ENCODE results near the gene ZBTB7B. TPM values are rescaled to one million over a fixed set of nuclear protein-coding genes. Genes with fewer than 3 reads are reported as not detected.

ZBTB7B gene
- total RNA-seq, 5 donors from 2014 or later (not counting 1 experiment from before 2014, with no cell fraction given): 39.6 to 68.4 (median 51.7) TPM

- peaks cover 0 to 1% of the 10 kb centered on the region in 2 donors for H3K27me3 Mint-ChIP-seq
- 89% methylated on average over 6 of the region's 11 CpGs for WGBS (ENCODE audit: insufficient coverage)
- peaks cover 0 to 18% of the 10 kb centered on the region in 2 experiments for H3K27me3 ChIP-seq (replicated peaks in 1 of 2; ENCODE audit: control insufficient read depth in 2 of 2, extremely low read depth in 1 of 2, insufficient read depth in 2 of 2, low read length in 1 of 2)
- H3K4me3 Mint-ChIP-seq: no peak overlapping the region
- no peaks in the 10 kb centered on the region for H3K4me1 Mint-ChIP-seq
- ChIA-PET CTCF (no interaction called here), POLR2A (no interaction called here)
- no peaks in the 10 kb centered on the region for H3K9me3 Mint-ChIP-seq
- H3K36me3 Mint-ChIP-seq: no peaks in the 10 kb centered on the region
- H3K4me3 ChIP-seq (ENCODE audit: control insufficient read depth in 1 of 2, extremely low read depth in 1 of 2, low read length in 1 of 2): no peak overlapping the region
- ATAC-seq (replicated peaks in 1 of 4) (no peak), DNase-seq (no peak)
- H3K36me3 ChIP-seq (ENCODE audit: control insufficient read depth in 2 of 2, extremely low read depth in 1 of 2, insufficient read depth in 1 of 2, low read length in 1 of 2): no peaks in the 10 kb centered on the region
- H3K9me3 ChIP-seq: no peaks in the 10 kb centered on the region
- no peak overlapping the region for H3K27ac Mint-ChIP-seq
- no peaks in the 10 kb centered on the region for H3K4me1 ChIP-seq (ENCODE audit: control insufficient read depth in 1 of 2, extremely low read depth in 1 of 2, insufficient read depth in 2 of 2, low read length in 2 of 2)
- H3K27ac ChIP-seq (ENCODE audit: low read length): no peak overlapping the region
Measured at GRCh38 chr1:155030899-155031298, 28.3 kb downstream of the ZBTB7B start.

- 72% methylated on average over 10 of the region's 12 CpGs for WGBS (ENCODE audit: insufficient coverage)
- H3K36me3 ChIP-seq (ENCODE audit: control insufficient read depth in 2 of 2, extremely low read depth in 1 of 2, insufficient read depth in 1 of 2, low read length in 1 of 2): no peaks in the 10 kb centered on the region
- ATAC-seq (replicated peaks in 1 of 4) (no peak), DNase-seq (no peak)
- no peaks in the 10 kb centered on the region for H3K4me1 Mint-ChIP-seq
- no peaks in the 10 kb centered on the region for H3K9me3 Mint-ChIP-seq
- H3K4me3 ChIP-seq (ENCODE audit: control insufficient read depth in 1 of 2, extremely low read depth in 1 of 2, low read length in 1 of 2): no peak overlapping the region
- H3K27me3 ChIP-seq (replicated peaks in 1 of 2; ENCODE audit: control insufficient read depth in 2 of 2, extremely low read depth in 1 of 2, insufficient read depth in 2 of 2, low read length in 1 of 2): peaks cover 0 to 20% of the 10 kb centered on the region in 2 experiments
- H3K9me3 ChIP-seq: no peaks in the 10 kb centered on the region
- H3K27ac ChIP-seq (ENCODE audit: low read length): no peak overlapping the region
- H3K4me3 Mint-ChIP-seq: no peak overlapping the region
- H3K27ac Mint-ChIP-seq: no peak overlapping the region
- H3K36me3 Mint-ChIP-seq: no peaks in the 10 kb centered on the region
- H3K4me1 ChIP-seq (ENCODE audit: control insufficient read depth in 1 of 2, extremely low read depth in 1 of 2, insufficient read depth in 2 of 2, low read length in 2 of 2): no peaks in the 10 kb centered on the region
- CTCF ChIA-PET: no interaction called here
- H3K27me3 Mint-ChIP-seq: peaks cover 0 to 1% of the 10 kb centered on the region in 2 donors
- POLR2A ChIA-PET: no interaction called here
Measured at GRCh38 chr1:155032886-155033285, 30.3 kb downstream of the ZBTB7B start.

- no peaks in the 10 kb centered on the region for H3K36me3 Mint-ChIP-seq
- ChIA-PET CTCF (no interaction called here), POLR2A (no interaction called here)
- 75% methylated on average over 5 of the region's 9 CpGs for WGBS (ENCODE audit: insufficient coverage)
- DNase-seq (no peak), ATAC-seq (replicated peaks in 1 of 4) (no peak)
- H3K27me3 Mint-ChIP-seq: peaks cover 0 to 1% of the 10 kb centered on the region in 2 donors
- no peak within 1 kb of the TSS for H3K27ac Mint-ChIP-seq
- H3K4me1 ChIP-seq (ENCODE audit: control insufficient read depth in 1 of 2, extremely low read depth in 1 of 2, insufficient read depth in 2 of 2, low read length in 2 of 2): no peaks in the 10 kb centered on the region
- H3K9me3 Mint-ChIP-seq: no peaks in the 10 kb centered on the region
- no peaks in the 10 kb centered on the region for H3K9me3 ChIP-seq
- no peaks in the 10 kb centered on the region for H3K4me1 Mint-ChIP-seq
- H3K27ac ChIP-seq (ENCODE audit: low read length): no peak within 1 kb of the TSS
- no peak within 1 kb of the TSS for H3K4me3 ChIP-seq (ENCODE audit: control insufficient read depth in 1 of 2, extremely low read depth in 1 of 2, low read length in 1 of 2)
- no peaks in the 10 kb centered on the region for H3K36me3 ChIP-seq (ENCODE audit: control insufficient read depth in 2 of 2, extremely low read depth in 1 of 2, insufficient read depth in 1 of 2, low read length in 1 of 2)
- no peak within 1 kb of the TSS for H3K4me3 Mint-ChIP-seq
- peaks cover 0 to 21% of the 10 kb centered on the region in 2 experiments for H3K27me3 ChIP-seq (replicated peaks in 1 of 2; ENCODE audit: control insufficient read depth in 2 of 2, extremely low read depth in 1 of 2, insufficient read depth in 2 of 2, low read length in 1 of 2)
Measured at GRCh38 chr1:155033524-155033923, 30.9 kb downstream of the ZBTB7B start, which contains the start of the genes DCST1 and DCST2. Gene DCST1 (plus strand): TSS chr1:155033824. CDS start chr1:155034037, 213 bp downstream. Gene DCST2 (minus strand): TSS chr1:155033781. CDS start chr1:155033701, 80 bp downstream.

- H3K27me3 Mint-ChIP-seq: peaks cover 0 to 3% of the 10 kb centered on the region in 2 donors
- H3K36me3 ChIP-seq (ENCODE audit: control insufficient read depth in 2 of 2, extremely low read depth in 1 of 2, insufficient read depth in 1 of 2, low read length in 1 of 2): no peaks in the 10 kb centered on the region
- H3K9me3 ChIP-seq: no peaks in the 10 kb centered on the region
- WGBS (ENCODE audit: insufficient coverage): 56% methylated on average over 2 of the region's 20 CpGs
- ATAC-seq (replicated peaks in 1 of 4): no peak
- no peak overlapping the region for H3K27ac ChIP-seq (ENCODE audit: low read length)
- H3K4me1 Mint-ChIP-seq: no peaks in the 10 kb centered on the region
- no peak overlapping the region for H3K4me3 Mint-ChIP-seq
- H3K36me3 Mint-ChIP-seq: no peaks in the 10 kb centered on the region
- no peak for DNase-seq
- no peak overlapping the region for H3K27ac Mint-ChIP-seq
- no peak overlapping the region for H3K4me3 ChIP-seq (ENCODE audit: control insufficient read depth in 1 of 2, extremely low read depth in 1 of 2, low read length in 1 of 2)
- POLR2A ChIA-PET: no interaction called here
- no peaks in the 10 kb centered on the region for H3K4me1 ChIP-seq (ENCODE audit: control insufficient read depth in 1 of 2, extremely low read depth in 1 of 2, insufficient read depth in 2 of 2, low read length in 2 of 2)
- H3K9me3 Mint-ChIP-seq: no peaks in the 10 kb centered on the region
- H3K27me3 ChIP-seq (replicated peaks in 1 of 2; ENCODE audit: control insufficient read depth in 2 of 2, extremely low read depth in 1 of 2, insufficient read depth in 2 of 2, low read length in 1 of 2): peaks cover 0 to 21% of the 10 kb centered on the region in 2 experiments
- CTCF ChIA-PET: no interaction called here
Measured at GRCh38 chr1:155034318-155035208, 32.0 kb downstream of the ZBTB7B start.

GRCh38 chr1:155035936-155036335 is 33.3 kb downstream of the ZBTB7B start:
- H3K9me3 Mint-ChIP-seq: no peaks in the 10 kb centered on the region
- no peak overlapping the region for H3K27ac Mint-ChIP-seq
- no peak overlapping the region for H3K4me3 Mint-ChIP-seq
- peaks cover 0 to 8% of the 10 kb centered on the region in 2 experiments for H3K27me3 ChIP-seq (replicated peaks in 1 of 2; ENCODE audit: control insufficient read depth in 2 of 2, extremely low read depth in 1 of 2, insufficient read depth in 2 of 2, low read length in 1 of 2)
- DNase-seq (no peak), ATAC-seq (replicated peaks in 1 of 4) (no peak)
- H3K4me1 Mint-ChIP-seq: no peaks in the 10 kb centered on the region
- H3K36me3 Mint-ChIP-seq: no peaks in the 10 kb centered on the region
- no peaks in the 10 kb centered on the region for H3K4me1 ChIP-seq (ENCODE audit: control insufficient read depth in 1 of 2, extremely low read depth in 1 of 2, insufficient read depth in 2 of 2, low read length in 2 of 2)
- ChIA-PET CTCF (no interaction called here), POLR2A (no interaction called here)
- H3K4me3 ChIP-seq (ENCODE audit: control insufficient read depth in 1 of 2, extremely low read depth in 1 of 2, low read length in 1 of 2): no peak overlapping the region
- H3K36me3 ChIP-seq (ENCODE audit: control insufficient read depth in 2 of 2, extremely low read depth in 1 of 2, insufficient read depth in 1 of 2, low read length in 1 of 2): no peaks in the 10 kb centered on the region
- no peak overlapping the region for H3K27ac ChIP-seq (ENCODE audit: low read length)
- peaks cover 0 to 2% of the 10 kb centered on the region in 2 donors for H3K27me3 Mint-ChIP-seq
- 88% methylated on average over 1 of the region's 2 CpGs for WGBS (ENCODE audit: insufficient coverage)
- H3K9me3 ChIP-seq: no peaks in the 10 kb centered on the region

GRCh38 chr1:155037043-155037442 is 34.4 kb downstream of the ZBTB7B start:
- POLR2A ChIA-PET: no interaction called here
- Histone ChIP-seq H3K9me3 (no peaks in the 10 kb centered on the region), H3K4me1 (ENCODE audit: control insufficient read depth in 1 of 2, extremely low read depth in 1 of 2, insufficient read depth in 2 of 2, low read length in 2 of 2) (no peaks in the 10 kb centered on the region), H3K4me3 (ENCODE audit: control insufficient read depth in 1 of 2, extremely low read depth in 1 of 2, low read length in 1 of 2) (no peak overlapping the region), H3K36me3 (ENCODE audit: control insufficient read depth in 2 of 2, extremely low read depth in 1 of 2, insufficient read depth in 1 of 2, low read length in 1 of 2) (no peaks in the 10 kb centered on the region), H3K27me3 (replicated peaks in 1 of 2; ENCODE audit: control insufficient read depth in 2 of 2, extremely low read depth in 1 of 2, insufficient read depth in 2 of 2, low read length in 1 of 2) (peaks cover 0 to 8% of the 10 kb centered on the region in 2 experiments), H3K27ac (ENCODE audit: low read length) (no peak overlapping the region)
- CTCF ChIA-PET: no interaction called here
- Mint-ChIP-seq H3K27me3 (peaks cover 0 to 2% of the 10 kb centered on the region in 2 donors), H3K9me3 (no peaks in the 10 kb centered on the region), H3K36me3 (no peaks in the 10 kb centered on the region), H3K4me1 (no peaks in the 10 kb centered on the region), H3K27ac (no peak overlapping the region), H3K4me3 (no peak overlapping the region)
- WGBS (ENCODE audit: insufficient coverage): 81% methylated on average over 2 of the region's 3 CpGs
- ATAC-seq (replicated peaks in 1 of 4): no peak
- DNase-seq: no peak

Data from T-cell (primary cell).